Measurements from ENCODE around the gene ADCY7. TPM values are rescaled to one million over a fixed set of nuclear protein-coding genes. Genes with fewer than 3 reads are reported as not detected.

ADCY7 gene
- total and polyA plus RNA-seq, 9 of the 15 experiments (the other 6 are each of a cell fraction or from before 2014, with no cell fraction given) = 2.3 to 108 (median 28.6) TPM

DNA sequence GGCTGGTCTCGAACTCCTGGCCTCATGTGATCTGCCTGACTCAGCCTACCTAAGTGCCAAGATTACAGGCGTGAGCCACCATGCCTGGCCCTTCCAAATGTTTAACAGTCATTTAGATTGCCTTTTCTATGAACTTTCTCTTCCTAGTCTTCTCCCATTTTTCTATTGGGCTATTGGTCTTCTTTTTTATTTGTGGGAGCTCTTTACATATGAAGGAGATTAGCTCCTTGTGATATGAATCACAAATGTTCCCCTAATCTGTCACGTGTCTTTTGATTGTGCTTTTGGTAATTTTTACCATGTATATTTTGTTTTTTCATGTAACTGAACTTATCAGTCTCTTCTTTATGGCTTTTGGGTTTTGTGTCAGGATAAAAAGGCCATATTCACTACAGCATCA is 11.9 kb downstream of the ADCY7 start (continued):
- TF ChIP-seq, protein P1, sequence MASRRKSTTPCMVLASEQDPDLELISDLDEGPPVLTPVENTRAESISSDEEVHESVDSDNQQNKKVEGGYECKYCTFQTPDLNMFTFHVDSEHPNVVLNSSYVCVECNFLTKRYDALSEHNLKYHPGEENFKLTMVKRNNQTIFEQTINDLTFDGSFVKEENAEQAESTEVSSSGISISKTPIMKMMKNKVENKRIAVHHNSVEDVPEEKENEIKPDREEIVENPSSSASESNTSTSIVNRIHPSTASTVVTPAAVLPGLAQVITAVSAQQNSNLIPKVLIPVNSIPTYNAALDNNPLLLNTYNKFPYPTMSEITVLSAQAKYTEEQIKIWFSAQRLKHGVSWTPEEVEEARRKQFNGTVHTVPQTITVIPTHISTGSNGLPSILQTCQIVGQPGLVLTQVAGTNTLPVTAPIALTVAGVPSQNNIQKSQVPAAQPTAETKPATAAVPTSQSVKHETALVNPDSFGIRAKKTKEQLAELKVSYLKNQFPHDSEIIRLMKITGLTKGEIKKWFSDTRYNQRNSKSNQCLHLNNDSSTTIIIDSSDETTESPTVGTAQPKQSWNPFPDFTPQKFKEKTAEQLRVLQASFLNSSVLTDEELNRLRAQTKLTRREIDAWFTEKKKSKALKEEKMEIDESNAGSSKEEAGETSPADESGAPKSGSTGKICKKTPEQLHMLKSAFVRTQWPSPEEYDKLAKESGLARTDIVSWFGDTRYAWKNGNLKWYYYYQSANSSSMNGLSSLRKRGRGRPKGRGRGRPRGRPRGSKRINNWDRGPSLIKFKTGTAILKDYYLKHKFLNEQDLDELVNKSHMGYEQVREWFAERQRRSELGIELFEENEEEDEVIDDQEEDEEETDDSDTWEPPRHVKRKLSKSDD (conservative IDR thresholded peaks at IDR 0.05; ENCODE audit: low read length) = no peak
- no peak for TF ChIP-seq RBM34 (IDR thresholded peaks at IDR 0.05; ENCODE audit: borderline replicate concordance, insufficient read depth, low read length)
- TF ChIP-seq, protein P2, sequence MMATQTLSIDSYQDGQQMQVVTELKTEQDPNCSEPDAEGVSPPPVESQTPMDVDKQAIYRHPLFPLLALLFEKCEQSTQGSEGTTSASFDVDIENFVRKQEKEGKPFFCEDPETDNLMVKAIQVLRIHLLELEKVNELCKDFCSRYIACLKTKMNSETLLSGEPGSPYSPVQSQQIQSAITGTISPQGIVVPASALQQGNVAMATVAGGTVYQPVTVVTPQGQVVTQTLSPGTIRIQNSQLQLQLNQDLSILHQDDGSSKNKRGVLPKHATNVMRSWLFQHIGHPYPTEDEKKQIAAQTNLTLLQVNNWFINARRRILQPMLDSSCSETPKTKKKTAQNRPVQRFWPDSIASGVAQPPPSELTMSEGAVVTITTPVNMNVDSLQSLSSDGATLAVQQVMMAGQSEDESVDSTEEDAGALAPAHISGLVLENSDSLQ (IDR thresholded peaks at IDR 0.05) = no peak
- TF ChIP-seq, protein P3, sequence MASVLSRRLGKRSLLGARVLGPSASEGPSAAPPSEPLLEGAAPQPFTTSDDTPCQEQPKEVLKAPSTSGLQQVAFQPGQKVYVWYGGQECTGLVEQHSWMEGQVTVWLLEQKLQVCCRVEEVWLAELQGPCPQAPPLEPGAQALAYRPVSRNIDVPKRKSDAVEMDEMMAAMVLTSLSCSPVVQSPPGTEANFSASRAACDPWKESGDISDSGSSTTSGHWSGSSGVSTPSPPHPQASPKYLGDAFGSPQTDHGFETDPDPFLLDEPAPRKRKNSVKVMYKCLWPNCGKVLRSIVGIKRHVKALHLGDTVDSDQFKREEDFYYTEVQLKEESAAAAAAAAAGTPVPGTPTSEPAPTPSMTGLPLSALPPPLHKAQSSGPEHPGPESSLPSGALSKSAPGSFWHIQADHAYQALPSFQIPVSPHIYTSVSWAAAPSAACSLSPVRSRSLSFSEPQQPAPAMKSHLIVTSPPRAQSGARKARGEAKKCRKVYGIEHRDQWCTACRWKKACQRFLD (CRISPR knock-in tag; IDR thresholded peaks at IDR 0.05) = no peak
- TF ChIP-seq, protein P4, sequence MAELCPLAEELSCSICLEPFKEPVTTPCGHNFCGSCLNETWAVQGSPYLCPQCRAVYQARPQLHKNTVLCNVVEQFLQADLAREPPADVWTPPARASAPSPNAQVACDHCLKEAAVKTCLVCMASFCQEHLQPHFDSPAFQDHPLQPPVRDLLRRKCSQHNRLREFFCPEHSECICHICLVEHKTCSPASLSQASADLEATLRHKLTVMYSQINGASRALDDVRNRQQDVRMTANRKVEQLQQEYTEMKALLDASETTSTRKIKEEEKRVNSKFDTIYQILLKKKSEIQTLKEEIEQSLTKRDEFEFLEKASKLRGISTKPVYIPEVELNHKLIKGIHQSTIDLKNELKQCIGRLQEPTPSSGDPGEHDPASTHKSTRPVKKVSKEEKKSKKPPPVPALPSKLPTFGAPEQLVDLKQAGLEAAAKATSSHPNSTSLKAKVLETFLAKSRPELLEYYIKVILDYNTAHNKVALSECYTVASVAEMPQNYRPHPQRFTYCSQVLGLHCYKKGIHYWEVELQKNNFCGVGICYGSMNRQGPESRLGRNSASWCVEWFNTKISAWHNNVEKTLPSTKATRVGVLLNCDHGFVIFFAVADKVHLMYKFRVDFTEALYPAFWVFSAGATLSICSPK (IDR thresholded peaks at IDR 0.05; ENCODE audit: borderline replicate concordance) = no peak
- TF ChIP-seq E2F3 (CRISPR knock-in tag; IDR thresholded peaks at IDR 0.05) = no peak
- no peak for TF ChIP-seq NFXL1 (CRISPR knock-in tag; IDR thresholded peaks at IDR 0.05)
- TF ChIP-seq HDAC2 (IDR thresholded peaks at IDR 0.05) = peak; percentile 69; the same call in 1 of the 2 replicates
- TF ChIP-seq MXI1 (IDR thresholded peaks at IDR 0.05; ENCODE audit: low read depth, low read length) = no peak
- TF ChIP-seq, protein P5, sequence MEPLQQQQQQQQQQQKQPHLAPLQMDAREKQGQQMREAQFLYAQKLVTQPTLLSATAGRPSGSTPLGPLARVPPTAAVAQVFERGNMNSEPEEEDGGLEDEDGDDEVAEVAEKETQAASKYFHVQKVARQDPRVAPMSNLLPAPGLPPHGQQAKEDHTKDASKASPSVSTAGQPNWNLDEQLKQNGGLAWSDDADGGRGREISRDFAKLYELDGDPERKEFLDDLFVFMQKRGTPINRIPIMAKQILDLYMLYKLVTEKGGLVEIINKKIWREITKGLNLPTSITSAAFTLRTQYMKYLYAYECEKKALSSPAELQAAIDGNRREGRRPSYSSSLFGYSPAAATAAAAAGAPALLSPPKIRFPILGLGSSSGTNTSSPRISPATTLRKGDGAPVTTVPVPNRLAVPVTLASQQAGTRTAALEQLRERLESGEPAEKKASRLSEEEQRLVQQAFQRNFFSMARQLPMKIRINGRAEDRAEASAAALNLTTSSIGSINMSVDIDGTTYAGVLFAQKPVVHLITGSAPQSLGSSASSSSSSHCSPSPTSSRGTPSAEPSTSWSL (CRISPR knock-in tag; IDR thresholded peaks at IDR 0.05; ENCODE audit: borderline replicate concordance) = no peak
- 0 out of 4 replicates have a peak, but pooled peaks of 1 of the 2 experiments have one; percentile 45 for TF ChIP-seq RCOR1 (IDR thresholded peaks at IDR 0.05; ENCODE audit: borderline replicate concordance in 1 of 2, low read depth in 2 of 2, low read length in 2 of 2)
- no peak for TF ChIP-seq NFE2 (IDR thresholded peaks at IDR 0.05; ENCODE audit: low read depth)
- TF ChIP-seq HNRNPK (IDR thresholded peaks at IDR 0.05; ENCODE audit: low read depth, low read length, poor library complexity, severe bottlenecking) = no peak
- TF ChIP-seq MAFG (tag; conservative IDR thresholded peaks at IDR 0.05) = no peak
- TF ChIP-seq ZZZ3 (IDR thresholded peaks at IDR 0.05) = no peak
- no peak for TF ChIP-seq CEBPG (CRISPR knock-in tag; IDR thresholded peaks at IDR 0.05)
- TF ChIP-seq CEBPG (tag; conservative IDR thresholded peaks at IDR 0.05 in 1 of 2, IDR thresholded peaks at IDR 0.05 in 1 of 2) = no peak
- no peak for TF ChIP-seq SMAD3 (CRISPR knock-in tag; conservative IDR thresholded peaks at IDR 0.05)
- no peak for TF ChIP-seq BCL6 (CRISPR knock-in tag; IDR thresholded peaks at IDR 0.05)
- TF ChIP-seq, protein P6, sequence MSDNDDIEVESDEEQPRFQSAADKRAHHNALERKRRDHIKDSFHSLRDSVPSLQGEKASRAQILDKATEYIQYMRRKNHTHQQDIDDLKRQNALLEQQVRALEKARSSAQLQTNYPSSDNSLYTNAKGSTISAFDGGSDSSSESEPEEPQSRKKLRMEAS (CRISPR knock-in tag; IDR thresholded peaks at IDR 0.05) = no peak
- no peak for TF ChIP-seq TRIM24 (IDR thresholded peaks at IDR 0.05)
- TF ChIP-seq RNF2 (IDR thresholded peaks at IDR 0.05) = no peak
